ENCODE measurements around the gene CNTNAP1. TPM values are rescaled to one million over a fixed set of nuclear protein-coding genes. Genes with fewer than 3 reads are reported as not detected.

The CNTNAP1 gene
- total and polyA plus RNA-seq, 10 of the 15 experiments (the other 5 are each of a cell fraction or from before 2014, with no cell fraction given): 0.95 to 29.9 (median 10.4) TPM

- TF ChIP-seq, protein P1, sequence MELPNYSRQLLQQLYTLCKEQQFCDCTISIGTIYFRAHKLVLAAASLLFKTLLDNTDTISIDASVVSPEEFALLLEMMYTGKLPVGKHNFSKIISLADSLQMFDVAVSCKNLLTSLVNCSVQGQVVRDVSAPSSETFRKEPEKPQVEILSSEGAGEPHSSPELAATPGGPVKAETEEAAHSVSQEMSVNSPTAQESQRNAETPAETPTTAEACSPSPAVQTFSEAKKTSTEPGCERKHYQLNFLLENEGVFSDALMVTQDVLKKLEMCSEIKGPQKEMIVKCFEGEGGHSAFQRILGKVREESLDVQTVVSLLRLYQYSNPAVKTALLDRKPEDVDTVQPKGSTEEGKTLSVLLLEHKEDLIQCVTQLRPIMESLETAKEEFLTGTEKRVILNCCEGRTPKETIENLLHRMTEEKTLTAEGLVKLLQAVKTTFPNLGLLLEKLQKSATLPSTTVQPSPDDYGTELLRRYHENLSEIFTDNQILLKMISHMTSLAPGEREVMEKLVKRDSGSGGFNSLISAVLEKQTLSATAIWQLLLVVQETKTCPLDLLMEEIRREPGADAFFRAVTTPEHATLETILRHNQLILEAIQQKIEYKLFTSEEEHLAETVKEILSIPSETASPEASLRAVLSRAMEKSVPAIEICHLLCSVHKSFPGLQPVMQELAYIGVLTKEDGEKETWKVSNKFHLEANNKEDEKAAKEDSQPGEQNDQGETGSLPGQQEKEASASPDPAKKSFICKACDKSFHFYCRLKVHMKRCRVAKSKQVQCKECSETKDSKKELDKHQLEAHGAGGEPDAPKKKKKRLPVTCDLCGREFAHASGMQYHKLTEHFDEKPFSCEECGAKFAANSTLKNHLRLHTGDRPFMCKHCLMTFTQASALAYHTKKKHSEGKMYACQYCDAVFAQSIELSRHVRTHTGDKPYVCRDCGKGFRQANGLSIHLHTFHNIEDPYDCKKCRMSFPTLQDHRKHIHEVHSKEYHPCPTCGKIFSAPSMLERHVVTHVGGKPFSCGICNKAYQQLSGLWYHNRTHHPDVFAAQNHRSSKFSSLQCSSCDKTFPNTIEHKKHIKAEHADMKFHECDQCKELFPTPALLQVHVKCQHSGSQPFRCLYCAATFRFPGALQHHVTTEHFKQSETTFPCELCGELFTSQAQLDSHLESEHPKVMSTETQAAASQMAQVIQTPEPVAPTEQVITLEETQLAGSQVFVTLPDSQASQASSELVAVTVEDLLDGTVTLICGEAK (IDR thresholded peaks at IDR 0.05; ENCODE audit: borderline replicate concordance): peak; percentile 51; the same call in 1 of the 2 replicates
- peak; percentile 89 for TF ChIP-seq DPF2 (IDR thresholded peaks at IDR 0.05)
- no peak for TF ChIP-seq RELA (IDR thresholded peaks at IDR 0.05; ENCODE audit: borderline replicate concordance, partially characterized antibody)
- no peak for TF ChIP-seq ZZZ3 (IDR thresholded peaks at IDR 0.05; ENCODE audit: control insufficient read depth, insufficient read length, low read depth)
- no peak for TF ChIP-seq CHD1 (IDR thresholded peaks at IDR 0.05; ENCODE audit: low read depth, low read length)
- peak; percentile 76 for TF ChIP-seq NKRF (conservative IDR thresholded peaks at IDR 0.05)
- TF ChIP-seq TARDBP (IDR thresholded peaks at IDR 0.05; ENCODE audit: borderline replicate concordance): no peak
- TF ChIP-seq MYC (IDR thresholded peaks at IDR 0.05; ENCODE audit: insufficient read depth, insufficient read length, insufficient replicate concordance, low read length, severe bottlenecking): peak; percentile 84
- peak; percentile 80; the same call in 1 of the 2 replicates for TF ChIP-seq HDAC2 (IDR thresholded peaks at IDR 0.05)
- no peak for TF ChIP-seq NFXL1 (IDR thresholded peaks at IDR 0.05; ENCODE audit: borderline replicate concordance)
- TF ChIP-seq, protein P2, sequence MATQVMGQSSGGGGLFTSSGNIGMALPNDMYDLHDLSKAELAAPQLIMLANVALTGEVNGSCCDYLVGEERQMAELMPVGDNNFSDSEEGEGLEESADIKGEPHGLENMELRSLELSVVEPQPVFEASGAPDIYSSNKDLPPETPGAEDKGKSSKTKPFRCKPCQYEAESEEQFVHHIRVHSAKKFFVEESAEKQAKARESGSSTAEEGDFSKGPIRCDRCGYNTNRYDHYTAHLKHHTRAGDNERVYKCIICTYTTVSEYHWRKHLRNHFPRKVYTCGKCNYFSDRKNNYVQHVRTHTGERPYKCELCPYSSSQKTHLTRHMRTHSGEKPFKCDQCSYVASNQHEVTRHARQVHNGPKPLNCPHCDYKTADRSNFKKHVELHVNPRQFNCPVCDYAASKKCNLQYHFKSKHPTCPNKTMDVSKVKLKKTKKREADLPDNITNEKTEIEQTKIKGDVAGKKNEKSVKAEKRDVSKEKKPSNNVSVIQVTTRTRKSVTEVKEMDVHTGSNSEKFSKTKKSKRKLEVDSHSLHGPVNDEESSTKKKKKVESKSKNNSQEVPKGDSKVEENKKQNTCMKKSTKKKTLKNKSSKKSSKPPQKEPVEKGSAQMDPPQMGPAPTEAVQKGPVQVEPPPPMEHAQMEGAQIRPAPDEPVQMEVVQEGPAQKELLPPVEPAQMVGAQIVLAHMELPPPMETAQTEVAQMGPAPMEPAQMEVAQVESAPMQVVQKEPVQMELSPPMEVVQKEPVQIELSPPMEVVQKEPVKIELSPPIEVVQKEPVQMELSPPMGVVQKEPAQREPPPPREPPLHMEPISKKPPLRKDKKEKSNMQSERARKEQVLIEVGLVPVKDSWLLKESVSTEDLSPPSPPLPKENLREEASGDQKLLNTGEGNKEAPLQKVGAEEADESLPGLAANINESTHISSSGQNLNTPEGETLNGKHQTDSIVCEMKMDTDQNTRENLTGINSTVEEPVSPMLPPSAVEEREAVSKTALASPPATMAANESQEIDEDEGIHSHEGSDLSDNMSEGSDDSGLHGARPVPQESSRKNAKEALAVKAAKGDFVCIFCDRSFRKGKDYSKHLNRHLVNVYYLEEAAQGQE (IDR thresholded peaks at IDR 0.05; ENCODE audit: low read depth, low read length): no peak
- no peak for TF ChIP-seq YBX1 (IDR thresholded peaks at IDR 0.05)
- TF ChIP-seq ZNF592 (IDR thresholded peaks at IDR 0.05): peak; percentile 93
- 0 out of 4 replicates have a peak, but pooled peaks of 1 of the 2 experiments have one; percentile 22 for TF ChIP-seq ETV6 (conservative IDR thresholded peaks at IDR 0.05 in 1 of 2, IDR thresholded peaks at IDR 0.05 in 1 of 2; ENCODE audit: borderline replicate concordance in 1 of 2, low read depth in 1 of 2)
Observed at GRCh38 chr17:42679492-42680330, 2.6 kb upstream of the CNTNAP1 start (continued).

All from GM12878 (cell line).